Osteoblast (primary cell): ENCODE data around the gene TCF4. TPM values are rescaled to one million over a fixed set of nuclear protein-coding genes. Genes with fewer than 3 reads are reported as not detected.

Experiments used
- DNase-seq: peaks from one replicate; pipeline ENCODE4 v3.0.0; 2011; ENCODE audit warnings: low spot score, mixed read lengths; ENCODE audit not compliant: insufficient read length; ENCODE audit errors: missing footprints
- H2AFZ ChIP-seq: 2 replicates; pipeline ENCODE4 v1.6.0; 2011; ENCODE audit warnings: mild to moderate bottlenecking, low read length
- H3K27ac ChIP-seq: 2 replicates; pipeline ENCODE4 v1.5.1; 2011; ENCODE audit warnings: mild to moderate bottlenecking, low read depth, low read length, moderate library complexity
- H3K27me3 ChIP-seq: 2 replicates; pipeline ENCODE4 v1.6.0; 2012; ENCODE audit warnings: mild to moderate bottlenecking, control low read depth, inconsistent platforms, low read length, moderate library complexity; ENCODE audit not compliant: insufficient read depth
- H3K36me3 ChIP-seq: 2 replicates; pipeline ENCODE4 v1.5.1; 2011; ENCODE audit warnings: mild to moderate bottlenecking, low read length, control low read depth, moderate library complexity; ENCODE audit not compliant: insufficient read depth
- H3K4me1 ChIP-seq: 2 replicates; pipeline ENCODE4 v1.5.1; 2011; ENCODE audit warnings: mild to moderate bottlenecking, low read length, control low read depth, moderate library complexity; ENCODE audit not compliant: insufficient read depth
- H3K4me2 ChIP-seq: 2 replicates; pipeline ENCODE4 v1.6.0; 2011; ENCODE audit warnings: mild to moderate bottlenecking, low read length; ENCODE audit not compliant: insufficient read depth
- H3K4me3 ChIP-seq: fragments of 200-600 bp; sonication (generic); 3 replicates; pipeline ENCODE4 v1.5.1; 2012; ENCODE audit warnings: mild to moderate bottlenecking, low read length, inconsistent platforms; ENCODE audit not compliant: insufficient read depth
- H3K79me2 ChIP-seq: 2 replicates; pipeline ENCODE4 v1.6.0; 2012; ENCODE audit warnings: mild to moderate bottlenecking, low read length, control low read depth, inconsistent platforms; ENCODE audit not compliant: insufficient read depth
- H3K9me3 ChIP-seq: 2 replicates; pipeline ENCODE4 v1.5.1; 2011; ENCODE audit warnings: low read depth, low read length, control low read depth
- H4K20me1 ChIP-seq: 2 replicates; pipeline ENCODE4 v1.6.0; 2012; ENCODE audit warnings: mild to moderate bottlenecking, low read length, control low read depth; ENCODE audit not compliant: insufficient read depth
- total RNA-seq: library from RNA; depleted of rRNA; stranded (reverse); fragments of >200 nt; gene quantifications from 2 replicates; pipeline ENCODE4 v1.2.3, GENCODE V29; 2012
- TF ChIP-seq, protein P1 (sequence below): IDR thresholded peaks from 2 replicates; pipeline ENCODE4 v1.5.1; 2011; ENCODE audit warnings: mild to moderate bottlenecking, low read depth, low read length, moderate library complexity; ENCODE audit errors: extremely low read depth

The TCF4 gene
- total RNA-seq, 1 donor, result 87.2 TPM

DNA sequence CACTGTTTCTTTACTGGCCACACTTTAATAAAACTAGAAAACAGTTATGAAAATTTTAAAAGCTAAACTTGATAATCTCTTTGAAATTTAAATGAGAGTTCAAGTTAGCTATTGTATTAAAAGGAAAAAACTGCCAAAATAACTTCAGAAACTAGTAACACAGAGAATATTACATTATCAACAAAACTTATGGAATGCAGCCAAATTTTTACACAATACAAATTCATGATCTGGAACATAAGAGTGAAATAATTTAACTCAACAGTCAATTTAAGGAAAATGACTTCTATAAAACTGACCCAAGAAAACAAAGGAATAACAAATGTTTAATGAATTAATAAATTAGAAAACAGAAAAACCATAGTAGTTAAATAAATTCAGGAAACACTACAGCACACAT is 65.0 kb downstream of the TCF4 start:
- Histone ChIP-seq H3K4me3 (no peak overlapping the region), H3K36me3 (no peaks in the 10 kb centered on the region), H3K4me2 (no peak overlapping the region), H4K20me1 (no peaks in the 10 kb centered on the region), H3K27ac (no peak overlapping the region), H3K79me2 (peaks cover 39% of the 10 kb centered on the region), H2AFZ (no peak overlapping the region), H3K9me3 (no peaks in the 10 kb centered on the region), H3K27me3 (no peaks in the 10 kb centered on the region), H3K4me1 (no peaks in the 10 kb centered on the region)
- TF ChIP-seq, protein P1, sequence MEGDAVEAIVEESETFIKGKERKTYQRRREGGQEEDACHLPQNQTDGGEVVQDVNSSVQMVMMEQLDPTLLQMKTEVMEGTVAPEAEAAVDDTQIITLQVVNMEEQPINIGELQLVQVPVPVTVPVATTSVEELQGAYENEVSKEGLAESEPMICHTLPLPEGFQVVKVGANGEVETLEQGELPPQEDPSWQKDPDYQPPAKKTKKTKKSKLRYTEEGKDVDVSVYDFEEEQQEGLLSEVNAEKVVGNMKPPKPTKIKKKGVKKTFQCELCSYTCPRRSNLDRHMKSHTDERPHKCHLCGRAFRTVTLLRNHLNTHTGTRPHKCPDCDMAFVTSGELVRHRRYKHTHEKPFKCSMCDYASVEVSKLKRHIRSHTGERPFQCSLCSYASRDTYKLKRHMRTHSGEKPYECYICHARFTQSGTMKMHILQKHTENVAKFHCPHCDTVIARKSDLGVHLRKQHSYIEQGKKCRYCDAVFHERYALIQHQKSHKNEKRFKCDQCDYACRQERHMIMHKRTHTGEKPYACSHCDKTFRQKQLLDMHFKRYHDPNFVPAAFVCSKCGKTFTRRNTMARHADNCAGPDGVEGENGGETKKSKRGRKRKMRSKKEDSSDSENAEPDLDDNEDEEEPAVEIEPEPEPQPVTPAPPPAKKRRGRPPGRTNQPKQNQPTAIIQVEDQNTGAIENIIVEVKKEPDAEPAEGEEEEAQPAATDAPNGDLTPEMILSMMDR, result no peak
- DNase-seq, result no peak

DNA sequence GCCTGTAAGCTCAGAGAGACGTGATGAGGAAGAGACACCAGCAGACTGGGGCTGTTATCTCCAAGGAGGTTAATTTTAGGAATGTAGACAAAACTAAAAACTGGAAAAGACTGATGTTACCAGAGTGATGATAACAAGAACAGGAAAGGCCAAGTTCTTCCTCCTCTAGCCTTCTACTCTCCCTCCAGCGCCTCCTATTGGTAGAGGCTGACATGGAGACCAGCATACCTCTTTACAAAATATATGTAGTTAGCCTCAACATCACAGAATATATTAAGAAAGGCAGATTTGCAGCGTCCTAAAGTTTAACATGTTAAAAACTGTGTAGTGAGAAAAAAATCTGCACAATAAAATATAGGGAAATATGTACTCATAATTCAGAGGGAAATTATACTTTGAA is 66.0 kb downstream of the TCF4 start:
- Histone ChIP-seq H3K27me3 (no peaks in the 10 kb centered on the region), H2AFZ (no peak overlapping the region), H3K4me3 (no peak overlapping the region), H3K4me2 (no peak overlapping the region), H3K36me3 (no peaks in the 10 kb centered on the region), H3K4me1 (no peaks in the 10 kb centered on the region), H3K79me2 (peaks cover 39% of the 10 kb centered on the region), H4K20me1 (no peaks in the 10 kb centered on the region), H3K27ac (no peak overlapping the region), H3K9me3 (no peaks in the 10 kb centered on the region)
- TF ChIP-seq, protein P1, result peak; percentile 28
- no peak for DNase-seq

DNA sequence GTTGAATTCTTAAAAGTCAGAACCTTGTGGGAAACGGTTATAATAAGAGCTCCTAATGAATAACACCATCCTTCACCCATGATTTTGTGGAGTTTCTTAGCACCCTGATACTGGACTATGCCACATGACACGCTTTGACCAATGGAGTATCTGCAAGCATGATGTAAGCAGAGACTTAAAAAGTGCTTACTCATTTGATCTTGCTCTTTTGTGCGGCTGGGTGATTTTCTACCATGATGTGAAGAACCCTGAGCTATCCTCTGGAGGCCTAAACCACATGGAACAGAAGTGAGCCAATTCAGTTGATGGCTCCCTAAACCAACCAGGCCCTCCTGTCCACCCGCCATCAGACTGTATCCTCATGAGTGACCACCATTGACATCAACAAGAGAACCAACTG is 70.9 kb downstream of the TCF4 start:
- TF ChIP-seq, protein P1, result no peak
- H2AFZ ChIP-seq, result no peak overlapping the region
- H4K20me1 ChIP-seq, result no peaks in the 10 kb centered on the region
- DNase-seq, result no peak
- H3K27ac ChIP-seq, result no peak overlapping the region
- H3K9me3 ChIP-seq, result no peaks in the 10 kb centered on the region
- H3K4me2 ChIP-seq, result no peak overlapping the region
- H3K4me1 ChIP-seq, result peaks cover 10% of the 10 kb centered on the region
- H3K4me3 ChIP-seq, result no peak overlapping the region
- H3K27me3 ChIP-seq, result no peaks in the 10 kb centered on the region
- H3K36me3 ChIP-seq, result no peaks in the 10 kb centered on the region
- peaks cover 37% of the 10 kb centered on the region for H3K79me2 ChIP-seq

DNA sequence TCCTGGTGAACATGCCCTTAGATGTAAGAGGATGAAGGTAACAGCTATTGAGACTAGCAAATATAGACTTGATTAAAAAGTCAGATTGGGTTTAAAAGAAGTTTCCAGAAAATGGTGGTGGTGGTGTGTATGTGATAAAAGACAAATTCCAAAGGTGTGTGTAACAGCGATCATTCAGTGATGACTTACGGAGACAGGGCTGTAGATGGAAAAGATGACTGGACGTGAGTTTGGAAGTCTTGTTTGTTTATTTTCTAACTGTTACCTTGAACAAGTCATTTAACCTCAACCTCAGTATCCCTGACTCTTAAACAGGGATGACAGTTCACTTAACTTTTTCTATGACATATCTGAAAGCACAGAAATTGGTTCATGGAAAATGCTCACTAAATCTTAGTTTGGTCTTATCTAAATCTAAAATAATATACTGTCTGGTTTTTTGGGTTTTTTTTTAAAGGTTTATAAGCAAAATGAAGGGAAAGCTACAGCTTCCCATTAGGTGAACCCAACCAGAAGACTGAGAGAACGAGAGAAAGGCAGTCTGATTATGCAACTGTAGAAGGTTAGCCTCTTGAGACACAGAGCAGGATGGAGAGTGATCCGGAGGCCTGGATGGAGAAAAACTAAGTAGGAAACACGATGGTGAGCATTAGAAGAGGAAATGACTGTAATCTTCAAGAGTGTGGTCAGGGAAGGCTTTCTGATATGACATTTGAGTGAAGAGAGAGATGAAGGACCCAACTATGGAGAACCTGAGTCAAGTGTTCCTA is 71.9 kb downstream of the TCF4 start:
- H3K27me3 ChIP-seq, result no peaks in the 10 kb centered on the region
- no peaks in the 10 kb centered on the region for H4K20me1 ChIP-seq
- H3K79me2 ChIP-seq, result peaks cover 31% of the 10 kb centered on the region
- H3K36me3 ChIP-seq, result no peaks in the 10 kb centered on the region
- no peak overlapping the region for H3K4me3 ChIP-seq
- DNase-seq, result no peak
- no peaks in the 10 kb centered on the region for H3K9me3 ChIP-seq
- TF ChIP-seq, protein P1, result no peak
- H3K4me1 ChIP-seq, result peaks cover 15% of the 10 kb centered on the region
- peak overlapping the region; percentile 39 for H3K27ac ChIP-seq
- H3K4me2 ChIP-seq, result no peak overlapping the region
- no peak overlapping the region for H2AFZ ChIP-seq
